ENCODE measurements around the gene HES5. TPM values are rescaled to one million over a fixed set of nuclear protein-coding genes. Genes with fewer than 3 reads are reported as not detected.

Gene HES5
- total and polyA plus RNA-seq, 2 donors (not counting 3 experiments of a cell fraction or from before 2014, with no cell fraction given), result 0.07 TPM; not detected in 1

- Histone ChIP-seq H3K27me3 (ENCODE audit: control insufficient read depth in 2 of 2, insufficient read depth in 2 of 2, low read length in 2 of 2) (no peaks in the 10 kb centered on the region), H2AFZ (ENCODE audit: low read depth, low read length) (no peak overlapping the region), H3K4me3 (replicated peaks in 1 of 3; ENCODE audit: insufficient read depth in 1 of 3, low read depth in 1 of 3, low read length in 3 of 3) (no peak overlapping the region), H3K36me3 (ENCODE audit: control insufficient read depth in 2 of 2, extremely low read depth in 1 of 2, insufficient read depth in 2 of 2, low read length in 2 of 2) (no peaks in the 10 kb centered on the region), H3K9ac (replicated peaks; ENCODE audit: extremely low read depth, insufficient read depth, low read length) (no peak overlapping the region), H3K4me2 (ENCODE audit: insufficient read depth, low read length) (no peak overlapping the region), H3K27ac (ENCODE audit: insufficient read depth, low read depth, low read length) (no peak overlapping the region), H3K79me2 (ENCODE audit: control insufficient read depth, insufficient read depth, low read length) (no peaks in the 10 kb centered on the region), H3K9me1 (replicated peaks; ENCODE audit: control insufficient read depth, extremely low read depth, insufficient read depth, low read length) (no peaks in the 10 kb centered on the region), H4K20me1 (replicated peaks; ENCODE audit: control insufficient read depth, extremely low read depth, insufficient read depth, low read length) (no peaks in the 10 kb centered on the region), H3K4me1 (ENCODE audit: control insufficient read depth, extremely low read depth, insufficient read depth, low read length) (no peaks in the 10 kb centered on the region), H3K9me3 (replicated peaks; ENCODE audit: control insufficient read depth, insufficient read depth, low read length) (no peaks in the 10 kb centered on the region)
- ChIA-PET POLR2A (no interaction called here), CTCF (no interaction called here)
- dilution Hi-C loops (cut with MboI; ENCODE audit: extremely low pct_ligation_motif_present, low sequenced_read_pairs) (no loop called here), intact Hi-C loops (cut with micrococcal nuclease) (no loop called here)
- no TSS peak for BruUV-seq (replicated peaks)
- no peak for TF ChIP-seq POLR2AphosphoS5 (IDR thresholded peaks at IDR 0.05; ENCODE audit: insufficient read depth, low read depth, low read length)
- TF ChIP-seq CTCF (IDR thresholded peaks at IDR 0.05; ENCODE audit: extremely low read depth in 1 of 2, insufficient read depth in 1 of 2, low read depth in 1 of 2, low read length in 2 of 2), result no peak
- TF ChIP-seq EZH2 (IDR thresholded peaks at IDR 0.05; ENCODE audit: borderline replicate concordance, low read depth, low read length, severe bottlenecking), result no peak
- no peak for TF ChIP-seq JUN (IDR thresholded peaks at IDR 0.05; ENCODE audit: borderline replicate concordance, insufficient read depth, insufficient read length, low read depth)
- no peak for TF ChIP-seq MYC (IDR thresholded peaks at IDR 0.05; ENCODE audit: low read depth, low read length)
- TF ChIP-seq, protein P1, sequence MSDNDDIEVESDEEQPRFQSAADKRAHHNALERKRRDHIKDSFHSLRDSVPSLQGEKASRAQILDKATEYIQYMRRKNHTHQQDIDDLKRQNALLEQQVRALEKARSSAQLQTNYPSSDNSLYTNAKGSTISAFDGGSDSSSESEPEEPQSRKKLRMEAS (IDR thresholded peaks at IDR 0.05; ENCODE audit: insufficient read depth, insufficient read length), result no peak
- no peak for TF ChIP-seq FOS (IDR thresholded peaks at IDR 0.05; ENCODE audit: borderline replicate concordance, insufficient read depth, low read length)
- no peak for TF ChIP-seq GATA2 (IDR thresholded peaks at IDR 0.05; ENCODE audit: insufficient read depth, insufficient read length, low read depth, low read length)
- TF ChIP-seq POLR2A (IDR thresholded peaks at IDR 0.05; ENCODE audit: low read depth, low read length), result no peak
- FAIRE-seq (no peak), DNase-seq (ENCODE audit: low read depth, low spot score) (no peak)
These were observed 35.8 kb downstream of the HES5 start for GRCh38 chr1:2494323-2494693.

All from endothelial cell of umbilical vein (primary cell).